NCI-H187 treated with DMSO at 0.1 percent for 48 hours (cell line): ENCODE data around the gene LCP1.

Source experiments
- DNase-seq: peaks from one replicate; lab custom pipeline; 2025; lab: John Stamatoyannopoulos, UW

LCP1 gene

GRCh38 chr13:46100191-46100815 lies 81.7 kb downstream of the LCP1 start:
- DNase-seq: no peak

- DNase-seq: no peak
Observed at GRCh38 chr13:46097663-46098062, 84.3 kb downstream of the LCP1 start.

- no peak for DNase-seq
Observed at GRCh38 chr13:46097015-46097414, 85.0 kb downstream of the LCP1 start.

- no peak for DNase-seq
Observed at GRCh38 chr13:46094478-46094877, 87.5 kb downstream of the LCP1 start.

- no peak for DNase-seq
Observed at GRCh38 chr13:46088821-46089562, 93.0 kb downstream of the LCP1 start.

GRCh38 chr13:46087481-46087880 lies 94.5 kb downstream of the LCP1 start:
- DNase-seq: no peak

- no peak for DNase-seq
Observed at GRCh38 chr13:46086985-46087384, 95.0 kb downstream of the LCP1 start.

GRCh38 chr13:46086421-46086922 lies 95.5 kb downstream of the LCP1 start:
- DNase-seq: no peak

GRCh38 chr13:46085737-46086136 lies 96.2 kb downstream of the LCP1 start:
- DNase-seq: no peak

- DNase-seq: no peak
Observed at GRCh38 chr13:46082324-46082723, 99.7 kb downstream of the LCP1 start.

GRCh38 chr13:46079770-46080169 lies 102.2 kb downstream of the LCP1 start:
- no peak for DNase-seq

GRCh38 chr13:46077265-46077664 lies 104.7 kb downstream of the LCP1 start:
- DNase-seq: no peak

- no peak for DNase-seq
Observed at GRCh38 chr13:46076827-46077226, 105.2 kb downstream of the LCP1 start.
